Hematopoietic multipotent progenitor cell treated with erythropoietin and hydrocortisone succinate and interleukin-3 and kit ligand, for 6 days (in vitro differentiated cells): Measurements from ENCODE around the gene TDRD12.

ENCODE experiments used
- DNase-seq: peaks from one replicate; pipeline ENCODE4 v3.0.0-alpha.2; 2015

Gene TDRD12

GRCh38 chr19:32872391-32872790 lies 152.8 kb downstream of the TDRD12 start:
- no peak for DNase-seq

- no peak for DNase-seq
Measured at GRCh38 chr19:32873247-32873959, 153.8 kb downstream of the TDRD12 start.

GRCh38 chr19:32874605-32875004 lies 155.0 kb downstream of the TDRD12 start:
- no peak for DNase-seq

GRCh38 chr19:32875428-32875827 lies 155.9 kb downstream of the TDRD12 start:
- no peak for DNase-seq

GRCh38 chr19:32876236-32876918 lies 156.8 kb downstream of the TDRD12 start:
- no peak for DNase-seq

- DNase-seq = no peak
Measured at GRCh38 chr19:32876919-32877285, 157.3 kb downstream of the TDRD12 start.
